Suprapubic skin (tissue), 4 donors: ENCODE data around the gene ENO4.

ENCODE experiments used
- POLR2A ChIP-seq, 2 donors: fragments of 450-650 bp; IDR thresholded peaks; one replicate each; pipeline ENCODE4 v1.6.1; 2017; ENCODE audit warnings: antibody characterized with exemption in 2 of 2, mild to moderate bottlenecking in 2 of 2, moderate library complexity in 2 of 2
- POLR2AphosphoS5 ChIP-seq, 3 donors: sonication (generic); formaldehyde crosslinking; IDR thresholded peaks; one replicate each; pipeline ENCODE4 v1.6.1; 2017; ENCODE audit warnings: antibody characterized with exemption in 3 of 3
- TF ChIP-seq, protein P1 (sequence below), 2 donors: fragments of 200-600 bp in 1 of 2; fragments of 450-650 bp in 1 of 2; sonication (generic) in 1 of 2; IDR thresholded peaks; one replicate each; pipeline ENCODE4 v1.5.1; 2016 to 2019; ENCODE audit warnings: antibody characterized with exemption in 2 of 2, mild to moderate bottlenecking in 1 of 2, moderate library complexity in 1 of 2

DNA sequence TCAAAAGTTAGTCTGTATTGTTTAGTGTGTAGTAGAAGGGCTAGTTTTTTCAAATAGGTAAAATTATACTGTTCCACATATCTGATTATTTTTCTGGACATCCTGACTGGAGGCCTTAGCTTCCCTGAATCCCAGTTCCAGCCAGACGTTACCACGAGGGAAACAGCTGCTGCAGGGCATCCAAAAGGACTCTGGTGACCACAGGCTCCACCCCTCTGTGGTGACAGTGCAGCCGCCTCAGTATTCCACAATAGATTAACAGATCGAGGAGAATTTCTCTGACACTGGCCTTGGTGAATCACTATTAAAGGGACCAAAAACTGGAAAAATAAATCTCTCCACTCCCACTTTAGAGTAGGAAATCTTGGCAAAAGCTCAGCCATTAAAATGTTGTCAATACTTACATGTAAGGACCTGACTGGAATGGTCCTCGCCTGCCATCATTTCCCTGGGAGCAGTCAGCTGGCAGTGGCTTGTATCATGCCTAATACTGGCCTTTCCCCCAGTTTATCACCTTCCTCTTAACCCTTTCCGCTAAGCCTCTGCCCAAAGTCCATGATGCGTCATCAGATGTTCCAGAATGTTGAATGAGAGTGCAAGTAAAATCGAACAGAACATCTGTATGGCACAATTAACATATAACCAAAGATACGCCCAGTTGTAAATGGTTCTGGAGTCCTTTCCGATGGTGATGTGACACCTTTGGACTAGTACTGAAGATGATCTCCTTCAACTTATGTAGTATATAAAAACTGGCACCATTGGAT, 31.6 kb downstream of the ENO4 start:
- TF ChIP-seq, protein P1, sequence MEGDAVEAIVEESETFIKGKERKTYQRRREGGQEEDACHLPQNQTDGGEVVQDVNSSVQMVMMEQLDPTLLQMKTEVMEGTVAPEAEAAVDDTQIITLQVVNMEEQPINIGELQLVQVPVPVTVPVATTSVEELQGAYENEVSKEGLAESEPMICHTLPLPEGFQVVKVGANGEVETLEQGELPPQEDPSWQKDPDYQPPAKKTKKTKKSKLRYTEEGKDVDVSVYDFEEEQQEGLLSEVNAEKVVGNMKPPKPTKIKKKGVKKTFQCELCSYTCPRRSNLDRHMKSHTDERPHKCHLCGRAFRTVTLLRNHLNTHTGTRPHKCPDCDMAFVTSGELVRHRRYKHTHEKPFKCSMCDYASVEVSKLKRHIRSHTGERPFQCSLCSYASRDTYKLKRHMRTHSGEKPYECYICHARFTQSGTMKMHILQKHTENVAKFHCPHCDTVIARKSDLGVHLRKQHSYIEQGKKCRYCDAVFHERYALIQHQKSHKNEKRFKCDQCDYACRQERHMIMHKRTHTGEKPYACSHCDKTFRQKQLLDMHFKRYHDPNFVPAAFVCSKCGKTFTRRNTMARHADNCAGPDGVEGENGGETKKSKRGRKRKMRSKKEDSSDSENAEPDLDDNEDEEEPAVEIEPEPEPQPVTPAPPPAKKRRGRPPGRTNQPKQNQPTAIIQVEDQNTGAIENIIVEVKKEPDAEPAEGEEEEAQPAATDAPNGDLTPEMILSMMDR (IDR thresholded peaks at IDR 0.05), result no peak
- no peak for TF ChIP-seq POLR2AphosphoS5 (IDR thresholded peaks at IDR 0.05)
- no peak for TF ChIP-seq POLR2A (IDR thresholded peaks at IDR 0.05)
